Measurements from ENCODE around the gene MFN2.
"Not testable (repeated sequence)": the region's sequence is repeated elsewhere in the genome, so short reads cannot be mapped to it uniquely, and the experiment has no call there.

Gene MFN2

DNA sequence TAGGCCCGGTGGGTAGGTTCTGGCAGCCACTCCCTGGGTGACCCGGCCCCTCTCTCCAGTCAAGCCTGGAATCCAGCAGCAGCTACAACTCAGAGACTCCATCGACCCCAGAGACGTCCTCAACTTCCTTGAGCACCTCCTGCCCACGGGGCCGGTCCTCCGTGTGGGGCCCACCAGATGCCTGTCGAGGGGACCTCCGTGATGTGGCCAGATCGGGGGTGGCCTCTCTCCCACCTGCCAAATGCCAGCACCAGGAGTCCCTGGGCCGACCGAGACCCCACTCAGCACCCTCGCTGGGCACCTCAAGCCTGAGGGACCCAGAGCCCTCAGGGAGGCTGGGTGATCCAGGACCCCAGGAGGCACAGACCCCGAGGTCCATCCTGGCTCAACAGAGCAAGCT, 41.8 kb downstream of the MFN2 start:
- no peak for DNase-seq (ENCODE audit: low read depth)

DNA sequence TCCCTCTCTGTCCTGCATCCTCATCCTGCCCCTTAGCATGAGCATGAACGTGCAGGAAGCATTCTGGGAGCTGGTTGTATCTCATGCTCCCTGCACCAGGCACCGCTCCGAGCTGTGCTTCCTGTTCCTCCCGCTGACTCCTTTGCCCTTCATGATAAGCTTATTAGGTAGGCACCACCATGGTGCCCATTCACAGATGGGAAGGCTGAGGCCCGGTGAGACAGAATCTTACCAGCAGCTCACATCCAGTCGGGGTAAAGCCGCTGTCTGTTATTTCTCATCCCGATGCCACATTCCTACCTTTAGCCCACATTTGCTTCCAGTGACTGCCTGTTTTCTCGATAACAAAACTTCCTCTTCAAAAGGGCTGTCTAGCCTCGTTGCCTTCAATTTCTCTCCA, 46.3 kb downstream of the MFN2 start:
- no peak for DNase-seq (ENCODE audit: low read depth)

DNA sequence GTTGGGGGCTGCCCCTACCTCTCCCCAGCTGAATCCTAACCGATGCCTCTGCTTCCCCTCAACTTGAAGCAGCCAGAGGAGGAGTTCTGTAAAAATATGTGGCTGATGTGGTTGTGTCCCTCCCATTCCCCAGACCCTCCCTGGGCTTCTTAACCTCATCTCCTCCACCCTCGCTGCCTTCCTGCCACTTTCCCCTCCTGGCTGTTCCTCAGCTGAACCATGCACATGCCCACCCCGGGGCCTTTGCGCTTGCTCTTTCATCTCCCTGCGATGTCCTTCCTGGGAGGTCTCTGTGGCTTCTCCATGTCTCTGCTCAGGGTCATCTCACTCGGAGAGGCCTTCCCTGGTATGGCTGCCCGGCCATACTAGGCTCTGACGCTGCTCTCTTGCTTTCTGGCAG, 48.0 kb downstream of the MFN2 start:
- no peak for DNase-seq (ENCODE audit: low read depth)

DNA sequence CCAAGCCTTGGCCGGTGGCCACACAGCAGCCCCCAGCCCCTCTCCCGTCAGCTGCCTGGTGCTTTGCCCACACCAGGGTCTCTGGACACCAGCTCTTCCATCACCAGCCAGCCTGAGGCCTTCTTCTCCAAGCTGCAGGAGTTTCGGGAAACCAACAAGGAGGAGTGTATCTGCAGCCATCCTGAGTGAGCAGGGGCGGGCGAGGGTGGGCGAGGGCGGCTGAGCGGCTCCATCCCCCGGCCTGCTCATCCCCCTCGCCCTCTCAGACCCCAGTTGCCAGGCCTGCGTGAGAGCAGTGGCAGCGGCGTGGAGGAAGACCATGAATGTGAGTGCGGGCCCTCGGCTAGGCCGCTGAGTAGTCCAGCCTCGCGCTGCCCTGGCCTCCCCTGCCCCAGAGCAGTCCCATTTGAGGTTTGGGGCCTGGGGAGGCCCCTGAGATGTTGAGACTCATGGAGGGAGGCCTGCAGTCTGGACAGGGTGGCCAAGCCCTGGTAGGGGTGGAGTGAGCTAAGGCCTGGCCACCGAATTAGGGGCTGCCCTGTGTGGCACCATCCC, 48.8 kb downstream of the MFN2 start:
- no peak for DNase-seq (ENCODE audit: low read depth)

DNA sequence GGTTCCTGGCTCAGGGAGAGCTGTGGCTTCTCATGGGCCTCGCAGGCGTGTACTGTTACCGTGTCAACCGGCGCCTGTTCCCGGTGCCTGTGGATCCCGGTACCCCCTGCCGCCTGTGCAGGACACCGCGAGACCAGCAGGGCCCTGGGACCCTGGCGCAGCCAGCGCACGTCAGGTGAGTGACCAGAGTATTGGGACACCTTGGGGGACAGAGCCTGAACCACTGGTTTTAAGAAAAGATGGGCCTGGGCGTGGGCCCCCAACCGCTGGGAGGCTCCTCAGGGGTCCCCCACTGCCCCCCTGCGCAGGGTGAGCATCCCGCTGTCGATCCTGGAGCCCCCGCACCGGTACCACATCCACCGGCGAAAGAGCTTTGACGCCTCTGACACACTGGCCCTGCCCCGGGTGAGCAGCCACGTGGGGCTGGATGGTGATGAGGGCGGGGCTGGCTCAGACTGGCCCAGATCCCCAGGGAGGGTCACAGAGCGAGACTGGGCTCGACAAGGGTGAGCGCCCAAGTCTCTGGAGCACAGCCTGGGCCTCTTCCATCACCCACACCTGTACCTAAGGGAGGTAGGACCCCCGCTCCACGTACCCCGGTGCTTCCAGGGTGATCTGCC, 49.6 kb downstream of the MFN2 start:
- no peak for DNase-seq (ENCODE audit: low read depth)

DNA sequence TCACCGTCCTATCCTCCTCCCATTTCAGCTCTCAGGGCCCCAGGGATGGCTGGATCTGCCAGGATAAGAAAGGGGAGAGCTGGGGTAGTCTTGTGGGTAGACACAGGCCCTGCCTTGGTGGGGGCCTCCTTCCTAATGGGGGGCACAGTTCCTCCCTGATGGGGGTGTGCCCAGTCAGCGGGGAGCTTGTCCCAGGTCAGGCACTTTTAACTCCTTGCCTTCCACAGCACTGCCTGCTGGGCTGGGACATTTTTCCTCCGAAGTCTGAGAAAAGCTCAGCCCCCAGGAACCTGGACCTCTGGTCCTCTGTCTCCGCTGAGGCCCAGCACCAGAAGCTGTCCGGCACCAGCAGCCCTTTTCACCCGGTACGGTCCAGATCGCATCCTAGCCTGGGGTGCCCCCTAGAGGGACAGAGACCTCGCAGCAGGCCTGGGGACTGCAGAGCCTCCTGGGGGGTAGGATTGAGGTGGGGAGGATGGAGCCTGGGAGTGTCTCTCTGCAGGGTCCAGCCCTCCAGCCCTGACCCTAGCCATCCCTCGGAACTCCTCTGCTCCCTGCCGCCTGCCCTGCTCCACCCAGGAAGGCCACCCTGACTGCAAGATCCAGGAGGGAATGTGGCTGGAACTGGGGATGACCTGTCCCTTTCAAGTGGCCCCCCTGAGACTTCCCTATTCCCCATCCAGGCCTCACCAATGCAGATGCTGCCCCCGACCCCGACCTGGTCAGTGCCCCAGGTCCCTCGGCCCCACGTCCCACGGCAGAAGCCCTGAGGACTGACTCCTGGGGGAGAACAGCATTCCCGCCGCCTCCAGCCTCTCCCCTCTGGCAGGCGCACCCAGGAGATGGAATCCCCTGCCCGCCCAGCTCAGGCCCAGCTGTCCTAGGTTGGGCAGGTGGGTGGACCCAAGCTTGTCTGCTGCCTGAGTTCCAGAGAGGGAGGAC, 51.1 kb downstream of the MFN2 start:
- no peak for DNase-seq (ENCODE audit: low read depth)

DNA sequence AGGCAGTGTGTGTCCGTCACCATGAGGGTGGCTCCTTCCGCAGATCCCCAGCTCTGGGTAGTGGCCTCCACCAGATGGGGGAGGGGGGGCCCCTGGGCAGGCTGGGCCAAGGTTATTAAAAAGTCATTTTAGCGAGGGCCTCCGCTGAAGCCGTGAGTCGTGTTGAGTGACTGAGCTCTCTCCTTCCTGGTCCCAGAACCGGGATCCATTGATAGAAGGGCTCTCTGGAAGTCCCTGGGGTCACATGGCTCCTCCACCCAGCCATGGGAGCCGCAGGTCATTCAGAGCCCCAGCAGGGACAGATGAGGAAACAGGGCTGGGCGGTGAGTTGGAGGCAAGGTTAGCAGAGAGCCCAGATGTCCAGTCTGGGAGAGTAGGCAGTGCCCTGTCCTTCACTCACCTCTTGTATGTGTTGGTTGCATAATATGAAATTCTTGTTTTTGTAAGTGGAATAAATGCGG, 51.9 kb downstream of the MFN2 start:
- DNase-seq (ENCODE audit: low read depth), result no peak

DNA sequence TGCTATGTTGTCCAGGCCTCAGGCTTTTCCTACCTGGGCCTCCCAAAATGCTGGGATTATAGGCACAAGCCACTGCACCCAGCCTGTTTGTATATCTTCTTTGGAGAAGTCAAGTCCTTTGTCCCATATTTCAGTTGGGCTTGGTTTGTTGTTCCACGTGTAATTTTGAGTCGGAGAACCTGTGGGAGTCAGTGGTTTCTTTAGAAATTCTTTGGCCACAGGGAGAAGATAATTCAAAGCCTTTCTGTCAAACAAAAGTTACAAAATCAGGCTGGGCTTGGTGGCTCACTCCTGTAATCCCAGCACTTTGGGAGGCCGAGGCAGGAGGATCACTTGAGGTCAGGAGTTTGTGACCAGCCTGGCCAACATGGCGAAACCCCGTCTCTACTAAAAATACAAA, 53.2 kb downstream of the MFN2 start:
- not testable (repeated sequence) for DNase-seq (ENCODE audit: low read depth)

DNA sequence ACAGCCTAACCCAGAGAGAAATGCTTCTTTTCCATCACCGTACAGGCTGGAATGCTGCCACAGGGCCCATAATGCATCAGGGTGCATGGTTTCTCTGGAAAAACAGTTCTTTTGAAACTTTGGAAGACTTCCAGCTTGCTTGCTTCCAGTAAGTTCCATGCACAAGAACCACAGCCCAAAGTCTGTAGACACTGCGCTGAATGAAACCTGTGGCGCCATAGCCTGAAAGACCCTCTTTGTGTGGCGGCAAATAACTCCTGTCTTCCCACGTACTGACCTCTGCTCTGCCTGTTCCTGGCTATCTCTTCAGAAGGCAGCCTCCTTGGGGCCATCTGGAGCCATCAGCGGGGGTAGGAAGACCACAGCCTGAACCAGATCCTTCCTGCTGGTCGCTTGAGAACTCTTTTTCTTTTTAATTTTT, 54.1 kb downstream of the MFN2 start:
- no peak for DNase-seq (ENCODE audit: low read depth)

DNA sequence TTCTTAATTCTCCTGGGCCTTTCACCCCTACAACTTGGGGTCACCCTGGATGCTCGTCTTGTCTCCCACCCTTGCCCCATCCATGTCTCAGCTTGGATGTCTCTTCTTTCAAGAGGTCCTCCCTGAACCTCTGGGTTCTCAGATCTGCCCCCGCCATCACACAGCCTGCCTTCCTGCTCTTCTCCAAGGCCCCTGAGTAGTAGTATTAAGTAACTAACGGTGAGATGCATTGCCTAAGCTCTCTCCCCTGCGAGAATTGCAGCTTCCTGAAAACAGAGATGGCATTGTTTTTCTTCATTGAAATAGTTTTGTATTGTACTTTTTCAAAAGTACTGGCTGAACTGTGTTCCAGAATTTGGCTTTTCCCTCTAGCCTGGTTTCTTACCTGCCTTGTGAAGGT, 55.1 kb downstream of the MFN2 start:
- DNase-seq (ENCODE audit: low read depth), result no peak

DNA sequence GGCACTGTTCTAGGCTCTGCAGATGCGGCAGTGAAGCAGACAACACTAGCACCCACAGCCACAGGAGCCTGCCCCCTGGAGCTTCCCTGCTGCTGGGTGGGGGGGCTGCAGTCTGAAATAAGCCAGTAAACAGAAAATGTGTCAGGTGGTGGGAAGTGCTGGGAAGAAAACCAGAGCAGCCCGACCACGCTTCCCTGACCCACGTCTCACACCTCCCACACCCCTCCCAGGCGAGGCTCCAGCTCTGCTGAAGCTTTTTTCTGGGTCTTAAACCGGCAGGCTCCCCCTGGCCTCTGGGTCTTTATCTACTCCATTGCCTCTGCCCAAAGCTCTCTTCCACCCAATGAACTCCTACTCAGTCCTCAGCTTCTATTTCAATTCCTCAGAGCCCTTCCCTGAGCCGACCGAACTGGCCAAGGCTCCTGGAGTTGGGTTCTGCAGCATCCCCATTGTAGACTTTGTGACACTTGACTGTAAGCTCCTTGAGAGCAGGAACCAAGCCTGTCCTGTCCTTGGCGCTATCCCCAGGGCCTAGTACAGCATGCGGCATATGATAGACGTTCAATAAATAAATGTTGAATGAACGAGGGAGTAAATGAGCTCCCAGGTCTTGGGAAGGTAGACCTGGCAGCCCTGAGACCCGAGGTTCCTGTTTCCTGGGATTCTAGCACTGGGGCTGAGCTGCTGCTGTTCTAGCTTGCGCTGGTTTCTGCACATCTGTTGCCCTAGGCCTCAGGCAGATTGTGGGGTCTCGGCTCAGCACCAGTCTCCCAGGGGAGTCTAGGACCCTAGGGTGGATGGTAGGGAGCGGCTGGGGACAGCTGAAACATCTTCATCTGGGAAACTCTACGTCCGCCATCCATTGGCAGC, 57.5 kb downstream of the MFN2 start:
- no peak for DNase-seq (ENCODE audit: low read depth)

DNA sequence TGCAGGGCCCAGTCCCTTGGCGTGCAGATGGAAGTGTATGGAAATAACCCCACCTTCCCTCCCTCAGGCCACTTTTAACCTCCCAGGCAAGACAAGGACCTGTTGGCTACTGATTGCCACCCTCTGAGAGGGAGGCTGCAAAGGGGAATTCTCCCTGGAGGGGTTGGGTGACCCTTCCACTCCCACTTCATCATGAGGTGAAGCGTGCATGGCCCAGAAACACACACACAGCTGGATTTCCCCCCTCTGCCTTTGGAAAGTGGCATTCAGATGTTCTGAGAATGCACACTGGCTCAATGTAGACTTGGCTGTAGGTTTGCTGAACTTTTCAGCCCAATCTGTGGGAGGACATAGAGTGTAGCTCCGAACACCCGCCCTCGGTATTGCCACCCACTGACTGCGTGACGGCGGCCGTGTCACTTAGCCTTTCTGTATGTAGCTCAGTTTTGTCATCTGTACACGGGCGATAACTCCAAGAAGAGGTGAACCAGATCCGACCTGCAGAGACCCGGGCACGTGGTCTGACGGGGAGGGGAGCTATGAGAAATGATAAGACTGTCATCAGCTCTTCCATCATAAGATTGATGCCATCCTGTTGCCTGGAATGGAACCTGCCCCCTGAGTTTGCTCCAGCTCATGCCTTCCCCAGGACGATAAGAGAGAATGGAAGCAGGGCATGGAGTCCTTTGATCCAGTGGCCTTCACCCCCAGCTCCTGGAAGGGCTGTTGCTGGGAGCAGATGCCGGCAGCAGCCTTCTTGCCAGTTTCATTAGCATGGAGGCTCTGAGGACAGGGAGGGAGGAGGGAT, 58.3 kb downstream of the MFN2 start:
- DNase-seq (ENCODE audit: low read depth), result no peak

DNA sequence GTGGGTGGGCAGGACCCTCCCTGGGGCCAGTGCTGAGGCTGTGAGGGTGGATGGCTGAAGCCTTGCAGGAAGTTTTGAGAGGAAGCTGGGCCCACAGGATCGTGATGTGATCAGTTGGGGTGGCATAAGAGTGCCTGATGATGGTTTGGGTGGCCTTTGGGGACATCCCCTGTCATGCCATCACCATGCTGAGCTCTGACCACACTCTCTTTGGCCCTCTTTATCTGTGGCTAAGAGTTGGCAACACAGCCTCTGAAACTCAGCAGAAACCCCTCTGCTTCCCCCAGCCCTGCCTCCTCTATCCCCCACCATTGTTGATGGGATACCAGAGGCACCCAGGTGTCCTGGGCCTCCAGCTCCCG, 58.9 kb downstream of the MFN2 start:
- no peak for DNase-seq (ENCODE audit: low read depth)

DNA sequence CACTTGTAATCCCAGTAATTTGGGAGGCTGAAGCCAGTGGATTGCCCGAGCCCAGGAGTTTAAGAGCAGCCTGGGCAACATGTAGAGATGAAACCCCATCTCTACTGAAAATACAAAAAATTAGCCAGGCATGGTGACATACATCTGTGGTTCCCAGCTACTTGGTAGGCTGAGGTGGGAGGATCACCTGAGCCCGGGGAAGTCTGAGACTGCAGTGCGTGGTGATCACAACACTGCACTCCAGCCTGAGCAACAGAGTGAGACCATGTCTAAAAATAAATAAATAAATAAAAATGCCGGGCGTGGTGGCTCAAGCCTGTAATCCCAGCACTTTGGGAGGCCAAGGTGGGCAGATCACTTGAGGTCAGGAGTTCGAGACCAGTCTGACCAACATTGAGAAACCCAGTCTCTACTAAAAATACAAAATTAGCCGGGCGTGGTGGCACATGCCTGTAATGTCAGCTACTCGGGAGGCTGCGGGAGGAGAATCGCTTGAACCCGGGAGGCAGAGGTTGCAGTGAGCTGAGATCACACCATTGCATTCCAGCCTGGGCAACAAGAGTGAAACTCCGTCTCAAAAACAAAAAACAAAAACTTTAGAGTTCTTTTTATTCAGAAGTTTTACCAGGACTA, 59.7 kb downstream of the MFN2 start:
- DNase-seq (ENCODE audit: low read depth), result not testable (repeated sequence)

DNA sequence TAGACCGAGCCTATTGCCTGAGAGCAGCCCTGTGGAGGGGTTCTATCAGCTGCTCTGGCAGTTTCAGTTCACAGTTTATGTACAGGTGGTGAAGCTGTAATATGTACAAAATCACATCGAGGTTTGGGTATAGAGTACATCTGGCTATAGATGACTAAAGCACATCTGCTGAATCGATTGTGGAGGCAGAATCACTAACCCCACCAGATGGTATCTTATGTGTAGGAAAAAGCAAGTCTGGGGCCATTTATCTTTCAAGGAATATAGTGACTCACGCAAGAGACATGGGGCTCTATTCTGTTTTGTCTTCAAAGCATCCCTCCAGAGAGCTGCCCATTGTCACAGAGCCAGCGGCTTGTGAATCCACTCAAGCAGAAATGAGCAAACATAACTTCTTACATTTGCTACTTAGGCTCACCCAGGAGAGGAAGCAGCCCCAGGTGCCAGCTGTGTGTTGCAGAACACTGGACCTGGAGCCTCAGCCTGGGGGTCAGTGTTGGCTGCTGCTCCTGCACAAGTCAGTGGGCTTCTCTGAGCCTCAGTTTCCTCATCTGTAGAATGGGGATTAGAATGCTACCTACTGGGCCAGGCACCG, 60.3 kb downstream of the MFN2 start:
- no peak for DNase-seq (ENCODE audit: low read depth)

DNA sequence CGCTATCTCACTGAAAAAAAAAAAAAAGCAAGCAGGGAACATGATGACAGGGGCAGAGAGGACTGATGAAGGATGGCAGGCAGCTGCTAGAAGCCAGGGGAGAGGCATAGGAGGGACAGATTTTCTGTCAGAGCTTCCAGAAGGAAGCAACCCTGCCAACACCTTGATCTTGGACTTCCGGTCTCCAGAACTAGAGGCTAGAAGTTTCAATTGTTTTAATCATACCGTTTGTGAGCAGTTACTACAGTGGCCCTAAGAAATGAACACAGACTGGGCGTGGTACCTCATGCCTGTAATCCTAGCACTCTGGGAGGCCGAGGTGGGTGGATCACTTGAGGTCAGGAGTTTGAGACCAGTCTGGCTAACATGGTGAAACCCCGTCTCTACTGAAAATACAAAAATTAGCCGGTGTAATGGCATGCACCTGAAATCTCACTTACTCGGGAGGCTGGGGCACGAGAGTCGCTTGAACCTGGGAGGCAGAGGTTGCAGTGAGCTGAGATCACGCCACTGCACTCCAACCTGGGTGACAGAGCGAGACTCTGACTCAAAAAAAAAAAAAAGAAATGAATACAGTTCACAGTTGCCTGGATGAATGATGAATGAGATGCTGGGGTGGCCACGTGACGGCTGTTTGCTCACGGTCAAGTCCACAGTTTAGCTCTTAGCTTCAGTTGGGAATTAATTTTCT, 64.1 kb downstream of the MFN2 start:
- DNase-seq (ENCODE audit: low read depth), result not testable (repeated sequence)

DNA sequence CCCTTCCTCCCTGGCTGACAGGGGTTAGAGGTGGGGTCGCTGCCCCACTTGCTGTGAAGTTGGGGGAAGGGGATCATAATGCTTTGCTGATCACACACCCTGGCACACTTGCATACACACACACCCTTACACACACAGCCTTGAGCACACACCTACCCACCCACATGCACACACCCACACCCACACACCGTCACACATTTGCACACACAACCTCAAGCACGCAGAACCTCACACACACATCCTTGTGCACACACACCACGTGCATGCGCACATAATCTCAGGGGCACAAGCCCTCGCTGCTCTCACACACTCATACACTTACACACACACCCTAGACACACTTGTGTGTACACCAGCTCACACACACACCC, 66.5 kb downstream of the MFN2 start:
- no peak for DNase-seq (ENCODE audit: low read depth)

DNA sequence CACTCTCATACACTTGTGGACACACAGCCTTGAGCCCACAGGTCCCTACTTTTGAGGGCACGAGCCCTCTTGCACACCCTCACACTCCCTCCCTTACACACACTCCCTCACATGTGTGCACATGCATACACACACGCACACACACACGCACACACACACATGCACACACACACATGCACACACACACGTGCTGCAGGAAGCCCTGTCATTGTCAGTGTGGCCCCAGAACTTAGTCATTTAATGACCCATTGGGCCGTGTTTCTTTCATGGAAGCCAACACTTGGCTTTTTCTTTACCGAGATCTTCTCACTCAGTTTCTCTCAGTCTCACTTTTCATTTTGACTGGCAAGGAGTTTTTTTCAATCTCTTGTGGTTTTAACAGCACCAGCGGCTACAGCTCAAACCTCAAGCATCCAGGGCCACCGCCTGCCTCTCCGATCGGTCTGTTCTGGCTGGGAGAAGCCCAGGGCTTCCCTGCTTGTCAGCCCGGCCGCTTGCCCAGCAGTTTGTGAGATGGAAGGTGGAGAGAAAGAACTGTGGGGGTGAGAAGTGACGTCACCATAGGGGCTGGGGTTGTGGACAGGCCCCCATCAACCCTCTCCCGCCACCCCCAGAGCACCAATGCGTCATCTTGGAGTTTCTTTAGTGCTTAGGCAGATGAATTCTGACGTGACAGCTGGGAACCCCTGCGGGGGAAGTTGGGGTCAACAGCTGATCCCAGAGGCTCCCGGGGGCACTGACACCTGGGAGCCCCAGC, 67.1 kb downstream of the MFN2 start:
- peak; percentile 51 for DNase-seq (ENCODE audit: low read depth)

DNA sequence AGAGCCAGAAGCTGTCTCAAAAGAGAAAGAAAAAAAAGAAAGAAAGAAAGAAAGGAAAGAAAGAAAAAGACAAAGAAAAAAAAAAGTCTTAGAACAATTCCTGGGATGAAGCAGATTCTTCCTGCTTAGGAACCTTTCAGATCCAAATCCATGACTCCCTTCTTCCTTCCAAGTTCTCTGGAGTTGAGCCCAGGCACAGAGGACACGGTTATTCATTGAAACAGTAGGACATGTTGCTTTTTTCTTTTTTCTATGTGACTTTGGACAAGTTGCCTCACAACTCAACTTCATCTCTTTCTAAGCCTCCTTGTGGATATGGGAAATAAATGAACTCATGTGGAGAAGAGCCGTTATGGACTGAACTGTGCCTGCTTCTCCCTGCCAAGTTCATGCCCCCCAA, 68.1 kb downstream of the MFN2 start:
- no peak for DNase-seq (ENCODE audit: low read depth)
